Kidney (tissue), 14 donors: ENCODE results near the gene LPCAT1. TPM values are rescaled to one million over a fixed set of nuclear protein-coding genes. Genes with fewer than 3 reads are reported as not detected.

ENCODE experiments used
- DNase-seq, 5 donors: peaks; one replicate each; pipeline ENCODE4 v3.0.0-alpha.2; 2013 to 2020
- FAIRE-seq: peaks from 2 replicates; lab custom pipeline; 2012; peaks lifted over from hg19 to GRCh38; lab: Jason Lieb, UNC
- H3K27ac ChIP-seq, 2 donors: one replicate each; pipeline ENCODE4 v1.7.0; 2013; ENCODE audit warnings: low read depth in 2 of 2, low read length in 2 of 2, inconsistent platforms in 1 of 2
- H3K27me3 ChIP-seq: one replicate; pipeline ENCODE4 v1.7.1; 2013; ENCODE audit warnings: low read length, inconsistent platforms; ENCODE audit not compliant: control insufficient read depth, insufficient read depth
- H3K36me3 ChIP-seq, 3 donors: one replicate each; pipeline versions ENCODE4 v1.7.0 to v1.7.1; 2013; ENCODE audit warnings: low read length in 3 of 3, control low read depth in 1 of 3, inconsistent platforms in 1 of 3; ENCODE audit not compliant: insufficient read depth in 3 of 3, control insufficient read depth in 2 of 3
- H3K4me1 ChIP-seq, 3 donors: one replicate each; pipeline versions ENCODE4 v1.7.0 to v1.7.1; 2013; ENCODE audit warnings: low read length in 3 of 3, inconsistent platforms in 1 of 3, low read depth in 1 of 3; ENCODE audit not compliant: control insufficient read depth in 2 of 3, insufficient read depth in 2 of 3
- H3K4me3 ChIP-seq, 3 donors: one replicate each; pipeline versions ENCODE4 v1.7.0 to v1.8.1; 2013; ENCODE audit warnings: low read length in 3 of 3, control low read depth in 1 of 3, inconsistent platforms in 1 of 3
- H3K9ac ChIP-seq, 3 donors: one replicate each; pipeline versions ENCODE4 v1.7.0 to v1.7.1; 2013; ENCODE audit warnings: low read length in 3 of 3, control low read depth in 1 of 3, inconsistent platforms in 1 of 3
- H3K9me3 ChIP-seq, 3 donors: one replicate each; pipeline versions ENCODE4 v1.7.0 to v1.7.1; 2013; ENCODE audit warnings: low read length in 3 of 3, control low read depth in 1 of 3, inconsistent platforms in 1 of 3; ENCODE audit not compliant: control insufficient read depth in 2 of 3, insufficient read depth in 1 of 3
- CTCF ChIP-seq: IDR thresholded peaks from 3 replicates; pipeline ENCODE4 v1.5.1; 2012; ENCODE audit warnings: mild to moderate bottlenecking, moderate library complexity, borderline replicate concordance; ENCODE audit not compliant: insufficient read depth; ENCODE audit errors: extremely low read depth
- intact Hi-C: fragments of 100-400 bp; cut with DNase I; formaldehyde crosslinking; loops from one replicate; pipeline ENCODE4 v1.11.1; 2022
- polyA plus RNA-seq: library from polyadenylated mRNA; stranded (reverse); fragments of 350-450 nt; fragmentation: Illumina TruSeq; extraction: RNeasy Lipid Tissue Mini Kit (QIAGEN cat#74804); gene quantifications from one replicate; pipeline ENCODE4 v1.2.3, GENCODE V29; 2014; ENCODE audit warnings: low read depth, low replicate concordance; ENCODE audit not compliant: insufficient read depth
- total RNA-seq: library from RNA; stranded (reverse); fragmentation: NEBNext Ultra II Directional; extraction: Animal tissue kit (Norgen Biotek cat#: 25700); gene quantifications from one replicate; pipeline ENCODE4 v1.2.1, GENCODE V29; 2021
- donor health status: control.
- donor health status: control.
- donor health status: control.
- donor health status: control.
- donor health status: control.
- donor health status: DM: yes; HTN: yes; CAD: no.
- donor health status: Normal renal cell carcinoma (clear cell type).

LPCAT1 gene
- total and polyA plus RNA-seq, 2 donors from 2014 or later: 22.2 to 46.5 TPM

GRCh38 chr5:1486271-1486670 is 37.5 kb downstream of the LPCAT1 start:
- Histone ChIP-seq H3K27me3 (no peaks in the 10 kb centered on the region), H3K4me3 (no peak overlapping the region), H3K9me3 (no peaks in the 10 kb centered on the region), H3K4me1 (no peaks in the 10 kb centered on the region), H3K9ac (no peak overlapping the region), H3K36me3 (peaks cover 0 to 2% (median 0%) of the 10 kb centered on the region in 3 donors), H3K27ac (no peak overlapping the region)
- FAIRE-seq (no peak), DNase-seq (no peak)
- no peak for TF ChIP-seq CTCF
- intact Hi-C loops: no loop called here

GRCh38 chr5:1485579-1486118 is 38.1 kb downstream of the LPCAT1 start:
- intact Hi-C loops: no loop called here
- no peak for DNase-seq
- FAIRE-seq: no peak
- Histone ChIP-seq H3K27ac (no peak overlapping the region), H3K36me3 (no peaks in the 10 kb centered on the region), H3K4me3 (no peak overlapping the region), H3K9me3 (no peaks in the 10 kb centered on the region), H3K4me1 (no peaks in the 10 kb centered on the region), H3K27me3 (no peaks in the 10 kb centered on the region), H3K9ac (no peak overlapping the region)
- no peak for TF ChIP-seq CTCF

GRCh38 chr5:1484730-1485578 is 38.8 kb downstream of the LPCAT1 start:
- DNase-seq: no peak
- Histone ChIP-seq H3K9ac (no peak overlapping the region), H3K27me3 (no peaks in the 10 kb centered on the region), H3K9me3 (no peaks in the 10 kb centered on the region), H3K4me1 (no peaks in the 10 kb centered on the region), H3K4me3 (no peak overlapping the region), H3K36me3 (no peaks in the 10 kb centered on the region), H3K27ac (no peak overlapping the region)
- intact Hi-C loops: no loop called here
- no peak for FAIRE-seq
- no peak for TF ChIP-seq CTCF
